Measurements from ENCODE around the gene HYAL4. TPM values are rescaled to one million over a fixed set of nuclear protein-coding genes. Genes with fewer than 3 reads are reported as not detected.
A peak's percentile ranks its signal among the peaks of the same experiment; 100 is the strongest.

Gene HYAL4
- total and polyA plus RNA-seq, 2 donors (not counting 3 experiments of a cell fraction or from before 2014, with no cell fraction given) = not detected

DNA sequence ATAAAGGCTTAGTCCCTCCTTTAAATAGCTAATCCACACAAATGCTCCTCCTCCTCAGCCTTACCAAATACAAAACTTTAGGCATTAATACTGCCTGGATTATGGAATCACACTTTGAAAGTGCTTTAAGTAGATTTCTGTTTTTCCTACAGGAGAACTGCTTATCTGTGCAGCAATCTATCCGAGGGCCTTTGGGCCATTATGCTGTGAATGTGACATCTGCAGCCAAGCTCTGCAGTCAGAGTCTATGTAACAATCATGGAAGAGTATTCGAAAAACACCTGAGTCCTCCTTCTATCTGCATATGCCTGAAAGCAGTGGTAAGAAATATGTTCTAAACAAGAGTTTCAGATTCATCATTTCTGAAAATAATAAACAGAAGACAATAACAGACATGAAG is 16.2 kb upstream of the HYAL4 start:
- TF ChIP-seq JUN (IDR thresholded peaks at IDR 0.05; ENCODE audit: borderline replicate concordance, insufficient read depth, insufficient read length, low read depth) (no peak), FOS (IDR thresholded peaks at IDR 0.05; ENCODE audit: borderline replicate concordance, insufficient read depth, low read length) (no peak), POLR2AphosphoS5 (IDR thresholded peaks at IDR 0.05; ENCODE audit: insufficient read depth, low read depth, low read length) (no peak), GATA2 (IDR thresholded peaks at IDR 0.05; ENCODE audit: insufficient read depth, insufficient read length, low read depth, low read length) (peak; percentile 7), MAX (IDR thresholded peaks at IDR 0.05; ENCODE audit: insufficient read depth, insufficient read length) (no peak), POLR2A (IDR thresholded peaks at IDR 0.05; ENCODE audit: low read depth, low read length) (no peak)
- no peak overlapping the region for H3K27ac ChIP-seq (ENCODE audit: insufficient read depth, low read depth, low read length)
- CTCF ChIA-PET = interaction anchor here (1.2 kb wide), 1 partner anchor 7 kb away, joined by 3 read pairs; no protein-coding TSS in a partner anchor
- no peaks in the 10 kb centered on the region for H3K9me3 ChIP-seq (replicated peaks; ENCODE audit: control insufficient read depth, insufficient read depth, low read length)
- DNase-seq (ENCODE audit: low read depth, low spot score) (no peak), FAIRE-seq (no peak)
- no TSS peak for BruUV-seq (replicated peaks)
- intact Hi-C loops (cut with micrococcal nuclease) = no loop called here
- H3K9me1 ChIP-seq (replicated peaks; ENCODE audit: control insufficient read depth, extremely low read depth, insufficient read depth, low read length) = no peaks in the 10 kb centered on the region
- no peaks in the 10 kb centered on the region for H3K4me1 ChIP-seq (ENCODE audit: control insufficient read depth, extremely low read depth, insufficient read depth, low read length)
- no peak overlapping the region for H2AFZ ChIP-seq (ENCODE audit: low read depth, low read length)
- no peaks in the 10 kb centered on the region for H3K79me2 ChIP-seq (ENCODE audit: control insufficient read depth, insufficient read depth, low read length)
- no peak overlapping the region for H3K9ac ChIP-seq (replicated peaks; ENCODE audit: extremely low read depth, insufficient read depth, low read length)
- H3K4me2 ChIP-seq (ENCODE audit: insufficient read depth, low read length) = no peak overlapping the region
- POLR2A ChIA-PET = no interaction called here
- no peaks in the 10 kb centered on the region for H3K36me3 ChIP-seq (ENCODE audit: control insufficient read depth in 2 of 2, extremely low read depth in 1 of 2, insufficient read depth in 2 of 2, low read length in 2 of 2)
- H3K4me3 ChIP-seq (replicated peaks in 1 of 3; ENCODE audit: insufficient read depth in 1 of 3, low read depth in 1 of 3, low read length in 3 of 3) = no peak overlapping the region
- H4K20me1 ChIP-seq (replicated peaks; ENCODE audit: control insufficient read depth, extremely low read depth, insufficient read depth, low read length) = no peaks in the 10 kb centered on the region
- dilution Hi-C loops (cut with MboI; ENCODE audit: extremely low pct_ligation_motif_present, low sequenced_read_pairs) = no loop called here
- H3K27me3 ChIP-seq (ENCODE audit: control insufficient read depth in 2 of 2, insufficient read depth in 2 of 2, low read length in 2 of 2) = peaks cover 0 to 2% of the 10 kb centered on the region in 2 experiments

- POLR2A ChIA-PET = no interaction called here
- intact Hi-C loops (cut with micrococcal nuclease) = no loop called here
- H3K9me1 ChIP-seq (replicated peaks; ENCODE audit: control insufficient read depth, extremely low read depth, insufficient read depth, low read length) = no peaks in the 10 kb centered on the region
- H3K4me3 ChIP-seq (replicated peaks in 1 of 3; ENCODE audit: insufficient read depth in 1 of 3, low read depth in 1 of 3, low read length in 3 of 3) = no peak overlapping the region
- no peak overlapping the region for H3K4me2 ChIP-seq (ENCODE audit: insufficient read depth, low read length)
- no peak overlapping the region for H3K27ac ChIP-seq (ENCODE audit: insufficient read depth, low read depth, low read length)
- H3K9me3 ChIP-seq (replicated peaks; ENCODE audit: control insufficient read depth, insufficient read depth, low read length) = no peaks in the 10 kb centered on the region
- no peaks in the 10 kb centered on the region for H3K36me3 ChIP-seq (ENCODE audit: control insufficient read depth in 2 of 2, extremely low read depth in 1 of 2, insufficient read depth in 2 of 2, low read length in 2 of 2)
- FAIRE-seq (no peak), DNase-seq (ENCODE audit: low read depth, low spot score) (no peak)
- H3K4me1 ChIP-seq (ENCODE audit: control insufficient read depth, extremely low read depth, insufficient read depth, low read length) = no peaks in the 10 kb centered on the region
- no TSS peak for BruUV-seq (replicated peaks)
- no peak overlapping the region for H3K9ac ChIP-seq (replicated peaks; ENCODE audit: extremely low read depth, insufficient read depth, low read length)
- no peak overlapping the region for H2AFZ ChIP-seq (ENCODE audit: low read depth, low read length)
- H3K79me2 ChIP-seq (ENCODE audit: control insufficient read depth, insufficient read depth, low read length) = no peaks in the 10 kb centered on the region
- H3K27me3 ChIP-seq (ENCODE audit: control insufficient read depth in 2 of 2, insufficient read depth in 2 of 2, low read length in 2 of 2) = no peaks in the 10 kb centered on the region
- H4K20me1 ChIP-seq (replicated peaks; ENCODE audit: control insufficient read depth, extremely low read depth, insufficient read depth, low read length) = no peaks in the 10 kb centered on the region
- CTCF ChIA-PET = no interaction called here
- no peak for TF ChIP-seq EZH2 (IDR thresholded peaks at IDR 0.05; ENCODE audit: borderline replicate concordance, low read depth, low read length, severe bottlenecking)
- TF ChIP-seq MAX (IDR thresholded peaks at IDR 0.05; ENCODE audit: insufficient read depth, insufficient read length) = no peak
- no peak for TF ChIP-seq MYC (IDR thresholded peaks at IDR 0.05; ENCODE audit: low read depth, low read length)
- TF ChIP-seq JUN (IDR thresholded peaks at IDR 0.05; ENCODE audit: borderline replicate concordance, insufficient read depth, insufficient read length, low read depth) = no peak
- TF ChIP-seq, protein P1, sequence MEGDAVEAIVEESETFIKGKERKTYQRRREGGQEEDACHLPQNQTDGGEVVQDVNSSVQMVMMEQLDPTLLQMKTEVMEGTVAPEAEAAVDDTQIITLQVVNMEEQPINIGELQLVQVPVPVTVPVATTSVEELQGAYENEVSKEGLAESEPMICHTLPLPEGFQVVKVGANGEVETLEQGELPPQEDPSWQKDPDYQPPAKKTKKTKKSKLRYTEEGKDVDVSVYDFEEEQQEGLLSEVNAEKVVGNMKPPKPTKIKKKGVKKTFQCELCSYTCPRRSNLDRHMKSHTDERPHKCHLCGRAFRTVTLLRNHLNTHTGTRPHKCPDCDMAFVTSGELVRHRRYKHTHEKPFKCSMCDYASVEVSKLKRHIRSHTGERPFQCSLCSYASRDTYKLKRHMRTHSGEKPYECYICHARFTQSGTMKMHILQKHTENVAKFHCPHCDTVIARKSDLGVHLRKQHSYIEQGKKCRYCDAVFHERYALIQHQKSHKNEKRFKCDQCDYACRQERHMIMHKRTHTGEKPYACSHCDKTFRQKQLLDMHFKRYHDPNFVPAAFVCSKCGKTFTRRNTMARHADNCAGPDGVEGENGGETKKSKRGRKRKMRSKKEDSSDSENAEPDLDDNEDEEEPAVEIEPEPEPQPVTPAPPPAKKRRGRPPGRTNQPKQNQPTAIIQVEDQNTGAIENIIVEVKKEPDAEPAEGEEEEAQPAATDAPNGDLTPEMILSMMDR (IDR thresholded peaks at IDR 0.05; ENCODE audit: extremely low read depth in 1 of 2, insufficient read depth in 1 of 2, low read depth in 1 of 2, low read length in 2 of 2) = no peak
- TF ChIP-seq POLR2AphosphoS5 (IDR thresholded peaks at IDR 0.05; ENCODE audit: insufficient read depth, low read depth, low read length) = no peak
- no peak for TF ChIP-seq GATA2 (IDR thresholded peaks at IDR 0.05; ENCODE audit: insufficient read depth, insufficient read length, low read depth, low read length)
- no peak for TF ChIP-seq FOS (IDR thresholded peaks at IDR 0.05; ENCODE audit: borderline replicate concordance, insufficient read depth, low read length)
- dilution Hi-C loops (cut with MboI; ENCODE audit: extremely low pct_ligation_motif_present, low sequenced_read_pairs) = no loop called here
Observed at GRCh38 chr7:123836656-123837055, 8.3 kb upstream of the HYAL4 start.

Data from endothelial cell of umbilical vein (primary cell).